Measurements from ENCODE around the gene THSD7B. TPM values are rescaled to one million over a fixed set of nuclear protein-coding genes. Genes with fewer than 3 reads are reported as not detected.
"Not testable (repeated sequence)": the region's sequence is repeated elsewhere in the genome, so short reads cannot be mapped to it uniquely, and the experiment has no call there.

Gene THSD7B
- total RNA-seq, 1 donor from 2014 or later: not detected

DNA sequence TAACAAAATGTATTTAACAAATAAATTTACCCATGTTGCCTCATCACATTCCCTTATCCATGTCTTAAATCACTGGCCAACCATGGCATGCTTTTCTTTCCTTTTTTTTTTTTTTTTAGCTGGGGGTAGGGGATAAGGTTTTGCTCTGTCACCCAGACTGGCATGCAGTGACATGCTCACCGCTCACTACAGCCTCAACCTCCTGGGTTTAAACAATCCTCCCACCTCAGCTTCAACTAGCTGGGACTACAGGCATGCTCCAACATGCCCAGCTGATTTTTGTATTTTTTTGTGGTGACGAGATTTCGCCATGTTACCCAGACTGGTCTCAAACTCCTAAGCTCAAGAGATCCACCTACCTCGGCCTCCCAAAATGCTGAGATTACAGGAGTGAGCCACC is 266.4 kb downstream of the THSD7B start:
- Mint-ChIP-seq H3K27ac (no peak overlapping the region), H3K4me1 (ENCODE audit: low read depth) (no peaks in the 10 kb centered on the region), H3K4me3 (ENCODE audit: low read depth) (no peak overlapping the region), H3K27me3 (ENCODE audit: low read depth) (no peaks in the 10 kb centered on the region), H3K9me3 (no peaks in the 10 kb centered on the region), H3K36me3 (ENCODE audit: low read depth) (no peaks in the 10 kb centered on the region)
- DNase-seq (ENCODE audit: low spot score): no peak
- intact Hi-C loops (cut with micrococcal nuclease): no loop called here

DNA sequence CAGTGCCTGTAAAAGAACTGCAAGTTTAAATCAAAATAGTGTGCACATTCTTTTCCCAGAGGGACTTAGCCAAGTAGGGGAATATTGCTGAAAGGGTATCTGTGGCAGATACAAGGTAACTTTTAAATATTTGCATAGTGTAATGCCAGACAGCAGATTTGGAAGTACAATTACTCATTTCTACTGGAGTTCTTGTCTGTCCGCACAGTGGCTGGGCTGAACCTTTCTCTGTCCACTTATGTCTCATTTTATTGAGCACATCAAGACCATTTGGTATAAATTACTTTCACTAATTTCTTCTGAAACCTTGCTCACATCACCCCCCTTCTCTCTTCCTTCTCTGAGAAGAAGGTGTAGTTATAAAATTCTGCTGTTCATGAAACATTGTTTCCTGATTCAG is 271.3 kb downstream of the THSD7B start:
- intact Hi-C loops (cut with micrococcal nuclease): no loop called here

GRCh38 chr2:137039482-137040152 is 274.3 kb downstream of the THSD7B start:
- Mint-ChIP-seq H3K27me3 (ENCODE audit: low read depth) (no peaks in the 10 kb centered on the region), H3K36me3 (ENCODE audit: low read depth) (no peaks in the 10 kb centered on the region), H3K9me3 (no peaks in the 10 kb centered on the region), H3K27ac (no peak overlapping the region), H3K4me1 (ENCODE audit: low read depth) (no peaks in the 10 kb centered on the region), H3K4me3 (ENCODE audit: low read depth) (no peak overlapping the region)
- DNase-seq (ENCODE audit: low spot score): no peak
- intact Hi-C loops (cut with micrococcal nuclease): no loop called here

More for the DNA sequence above, 271.3 kb downstream of the THSD7B start:
- no peaks in the 10 kb centered on the region for H3K36me3 Mint-ChIP-seq (ENCODE audit: low read depth)
- DNase-seq (ENCODE audit: low spot score): no peak
- no peaks in the 10 kb centered on the region for H3K27me3 Mint-ChIP-seq (ENCODE audit: low read depth)
- H3K9me3 Mint-ChIP-seq: no peaks in the 10 kb centered on the region
- H3K4me1 Mint-ChIP-seq (ENCODE audit: low read depth): no peaks in the 10 kb centered on the region
- H3K4me3 Mint-ChIP-seq (ENCODE audit: low read depth): no peak overlapping the region
- H3K27ac Mint-ChIP-seq: no peak overlapping the region

DNA sequence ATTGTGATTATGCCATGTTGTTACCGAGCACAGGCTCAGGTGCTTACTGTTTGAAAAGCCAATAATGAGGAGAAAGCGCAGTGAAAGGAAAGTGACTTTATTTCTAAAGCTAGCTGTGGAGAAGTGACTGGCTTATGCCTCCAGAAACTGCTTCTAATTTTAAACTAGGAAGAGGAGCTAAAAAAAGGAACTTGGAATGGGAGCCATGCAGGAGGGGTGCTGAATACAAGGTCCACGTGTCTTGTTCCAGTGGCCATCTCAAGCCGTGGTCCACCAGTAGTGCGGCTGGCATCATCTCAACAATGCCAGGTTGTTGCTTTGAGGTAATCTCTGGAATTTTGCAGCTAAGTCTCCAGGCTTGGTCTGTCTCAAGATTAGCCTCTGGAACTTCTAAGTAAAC is 282.0 kb downstream of the THSD7B start:
- no peak for DNase-seq (ENCODE audit: low spot score)
- intact Hi-C loops (cut with micrococcal nuclease): no loop called here
- Mint-ChIP-seq H3K4me1 (ENCODE audit: low read depth) (no peaks in the 10 kb centered on the region), H3K4me3 (ENCODE audit: low read depth) (no peak overlapping the region), H3K27ac (no peak overlapping the region), H3K27me3 (ENCODE audit: low read depth) (no peaks in the 10 kb centered on the region), H3K36me3 (ENCODE audit: low read depth) (no peaks in the 10 kb centered on the region), H3K9me3 (no peaks in the 10 kb centered on the region)

DNA sequence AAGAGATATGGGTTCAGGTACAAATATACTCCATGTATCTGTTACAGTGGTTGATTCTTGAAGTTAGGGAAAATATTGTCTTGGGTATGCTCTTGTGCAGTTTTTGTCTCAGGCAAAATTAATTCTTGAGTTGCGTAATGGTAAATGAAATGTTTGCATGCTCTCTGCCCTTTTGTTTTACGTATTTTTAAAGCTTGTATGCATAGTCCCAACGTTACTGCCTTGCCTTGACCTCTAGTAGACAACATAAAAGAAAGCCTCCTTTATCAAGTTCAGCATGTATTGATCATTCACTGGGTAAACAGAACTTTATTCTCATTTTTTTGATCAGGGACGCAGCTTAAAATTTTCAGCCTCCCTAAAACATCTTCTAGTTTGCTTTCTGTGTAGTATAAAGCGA is 283.1 kb downstream of the THSD7B start:
- Mint-ChIP-seq H3K4me3 (ENCODE audit: low read depth) (no peak overlapping the region), H3K4me1 (ENCODE audit: low read depth) (no peaks in the 10 kb centered on the region), H3K9me3 (no peaks in the 10 kb centered on the region), H3K27ac (no peak overlapping the region), H3K36me3 (ENCODE audit: low read depth) (no peaks in the 10 kb centered on the region), H3K27me3 (ENCODE audit: low read depth) (no peaks in the 10 kb centered on the region)
- no peak for DNase-seq (ENCODE audit: low spot score)
- intact Hi-C loops (cut with micrococcal nuclease): no loop called here

GRCh38 chr2:137049518-137049917 is 284.2 kb downstream of the THSD7B start:
- H3K27ac Mint-ChIP-seq: no peak overlapping the region
- H3K36me3 Mint-ChIP-seq (ENCODE audit: low read depth): no peaks in the 10 kb centered on the region
- DNase-seq (ENCODE audit: low spot score): no peak
- intact Hi-C loops (cut with micrococcal nuclease): no loop called here
- H3K27me3 Mint-ChIP-seq (ENCODE audit: low read depth): no peaks in the 10 kb centered on the region
- no peaks in the 10 kb centered on the region for H3K4me1 Mint-ChIP-seq (ENCODE audit: low read depth)
- H3K9me3 Mint-ChIP-seq: no peaks in the 10 kb centered on the region
- H3K4me3 Mint-ChIP-seq (ENCODE audit: low read depth): no peak overlapping the region

DNA sequence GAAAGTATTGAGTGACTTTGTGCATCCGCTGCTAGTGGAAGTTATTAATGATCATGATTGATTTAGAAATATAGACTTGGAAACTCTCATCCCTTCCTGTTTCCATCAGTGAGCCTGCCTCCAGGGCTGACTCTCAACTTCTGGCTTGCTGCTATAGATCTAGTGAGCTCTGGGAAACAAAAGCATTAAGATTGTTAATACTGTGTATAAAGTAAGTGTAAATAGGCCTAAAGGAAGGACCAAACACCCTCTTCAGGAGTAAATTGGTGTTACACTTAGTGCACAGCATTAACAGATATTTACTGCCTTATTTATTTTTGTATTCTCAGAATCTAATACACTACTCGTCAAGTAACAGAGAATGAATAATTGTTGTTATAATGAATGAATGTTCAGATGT is 285.6 kb downstream of the THSD7B start:
- Mint-ChIP-seq H3K4me1 (ENCODE audit: low read depth) (no peaks in the 10 kb centered on the region), H3K36me3 (ENCODE audit: low read depth) (no peaks in the 10 kb centered on the region), H3K27ac (no peak overlapping the region), H3K27me3 (ENCODE audit: low read depth) (no peaks in the 10 kb centered on the region), H3K4me3 (ENCODE audit: low read depth) (no peak overlapping the region), H3K9me3 (no peaks in the 10 kb centered on the region)
- DNase-seq (ENCODE audit: low spot score): no peak
- intact Hi-C loops (cut with micrococcal nuclease): no loop called here

- no peaks in the 10 kb centered on the region for H3K27me3 Mint-ChIP-seq (ENCODE audit: low read depth)
- H3K36me3 Mint-ChIP-seq (ENCODE audit: low read depth): no peaks in the 10 kb centered on the region
- H3K9me3 Mint-ChIP-seq: no peaks in the 10 kb centered on the region
- intact Hi-C loops (cut with micrococcal nuclease): no loop called here
- H3K4me1 Mint-ChIP-seq (ENCODE audit: low read depth): no peaks in the 10 kb centered on the region
- no peak overlapping the region for H3K4me3 Mint-ChIP-seq (ENCODE audit: low read depth)
- no peak for DNase-seq (ENCODE audit: low spot score)
- no peak overlapping the region for H3K27ac Mint-ChIP-seq
These were observed 286.5 kb downstream of the THSD7B start for GRCh38 chr2:137051778-137052398.

- Mint-ChIP-seq H3K9me3 (no peaks in the 10 kb centered on the region), H3K36me3 (ENCODE audit: low read depth) (no peaks in the 10 kb centered on the region), H3K27ac (no peak overlapping the region), H3K4me1 (ENCODE audit: low read depth) (no peaks in the 10 kb centered on the region), H3K4me3 (ENCODE audit: low read depth) (no peak overlapping the region), H3K27me3 (ENCODE audit: low read depth) (no peaks in the 10 kb centered on the region)
- intact Hi-C loops (cut with micrococcal nuclease): no loop called here
- no peak for DNase-seq (ENCODE audit: low spot score)
These were observed 291.4 kb downstream of the THSD7B start for GRCh38 chr2:137056704-137057103.

- H3K27me3 Mint-ChIP-seq (ENCODE audit: low read depth); H3K27ac Mint-ChIP-seq; H3K4me1 Mint-ChIP-seq (ENCODE audit: low read depth); H3K36me3 Mint-ChIP-seq (ENCODE audit: low read depth); H3K4me3 Mint-ChIP-seq (ENCODE audit: low read depth); intact Hi-C loops (cut with micrococcal nuclease); DNase-seq (ENCODE audit: low spot score): not testable (repeated sequence)
- H3K9me3 Mint-ChIP-seq: peaks cover 10% of the 10 kb centered on the region
These were observed 310.9 kb downstream of the THSD7B start for GRCh38 chr2:137076111-137076765.

GRCh38 chr2:137091704-137092103 is 326.4 kb downstream of the THSD7B start:
- H3K4me1 Mint-ChIP-seq (ENCODE audit: low read depth): no peaks in the 10 kb centered on the region
- H3K4me3 Mint-ChIP-seq (ENCODE audit: low read depth): no peak overlapping the region
- H3K27me3 Mint-ChIP-seq (ENCODE audit: low read depth): no peaks in the 10 kb centered on the region
- no peaks in the 10 kb centered on the region for H3K36me3 Mint-ChIP-seq (ENCODE audit: low read depth)
- intact Hi-C loops (cut with micrococcal nuclease): no loop called here
- H3K27ac Mint-ChIP-seq: no peak overlapping the region
- no peak for DNase-seq (ENCODE audit: low spot score)
- H3K9me3 Mint-ChIP-seq: no peaks in the 10 kb centered on the region

DNA sequence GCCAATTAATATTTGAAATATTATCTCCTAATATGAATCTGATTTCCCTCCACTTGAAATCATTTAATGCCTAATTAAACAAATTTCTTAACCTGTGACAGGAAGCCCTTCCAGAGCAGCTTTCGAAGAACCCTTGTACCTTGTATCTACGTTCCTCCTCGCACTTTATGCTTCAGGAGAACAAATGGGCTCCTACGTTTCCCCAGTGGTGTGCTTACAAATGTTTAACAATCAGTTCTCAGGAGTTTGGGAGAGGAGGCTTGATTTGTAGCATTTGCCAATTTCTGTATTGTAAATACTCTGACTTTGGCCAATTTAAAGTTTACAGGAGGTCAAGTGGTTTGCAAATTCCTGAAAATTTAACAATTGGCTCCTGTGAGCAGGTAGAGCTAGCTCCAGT is 327.8 kb downstream of the THSD7B start:
- no peak overlapping the region for H3K4me3 Mint-ChIP-seq (ENCODE audit: low read depth)
- H3K27ac Mint-ChIP-seq: no peak overlapping the region
- intact Hi-C loops (cut with micrococcal nuclease): no loop called here
- no peaks in the 10 kb centered on the region for H3K36me3 Mint-ChIP-seq (ENCODE audit: low read depth)
- H3K27me3 Mint-ChIP-seq (ENCODE audit: low read depth): no peaks in the 10 kb centered on the region
- no peaks in the 10 kb centered on the region for H3K9me3 Mint-ChIP-seq
- DNase-seq (ENCODE audit: low spot score): no peak
- H3K4me1 Mint-ChIP-seq (ENCODE audit: low read depth): no peaks in the 10 kb centered on the region

GRCh38 chr2:137096187-137096586 is 330.8 kb downstream of the THSD7B start:
- no peak overlapping the region for H3K4me3 Mint-ChIP-seq (ENCODE audit: low read depth)
- no peak for DNase-seq (ENCODE audit: low spot score)
- intact Hi-C loops (cut with micrococcal nuclease): no loop called here
- no peaks in the 10 kb centered on the region for H3K4me1 Mint-ChIP-seq (ENCODE audit: low read depth)
- H3K27ac Mint-ChIP-seq: no peak overlapping the region
- H3K36me3 Mint-ChIP-seq (ENCODE audit: low read depth): no peaks in the 10 kb centered on the region
- H3K27me3 Mint-ChIP-seq (ENCODE audit: low read depth): no peaks in the 10 kb centered on the region
- no peaks in the 10 kb centered on the region for H3K9me3 Mint-ChIP-seq
